Measurements from ENCODE around the gene RBMS1. TPM values are rescaled to one million over a fixed set of nuclear protein-coding genes. Genes with fewer than 3 reads are reported as not detected.
A peak's percentile ranks its signal among the peaks of the same experiment; 100 is the strongest.

Gene RBMS1
- total and polyA plus RNA-seq, 2 of the 4 experiments (the other 2 are of a cell fraction) = 43.5 to 64.9 TPM

DNA sequence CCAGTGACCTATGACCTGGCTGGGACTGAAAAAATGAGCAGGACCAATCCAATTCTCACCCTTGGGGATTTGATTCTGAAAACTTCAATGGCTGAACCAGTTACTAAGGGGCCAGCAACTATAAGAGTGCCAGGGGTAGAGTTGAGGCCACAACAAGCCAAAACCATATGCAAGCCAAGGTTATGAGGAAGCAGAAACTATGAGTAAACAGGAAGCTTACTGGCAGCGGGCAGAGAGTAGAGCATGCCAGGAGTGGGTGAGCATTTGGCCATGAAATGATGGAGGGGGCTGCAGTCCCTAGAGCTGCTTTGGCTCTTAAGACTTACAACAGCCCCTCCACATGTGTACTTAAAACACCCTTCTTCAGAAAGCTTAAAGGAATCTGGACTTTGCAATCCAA, 82.4 kb downstream of the RBMS1 start:
- Histone ChIP-seq H3K14ac (replicated peaks; ENCODE audit: low read depth, low read length) (peak overlapping the region; percentile 90), H3K4me1 (ENCODE audit: control insufficient read depth, insufficient read depth, low read length) (peaks cover 17% of the 10 kb centered on the region), H2BK15ac (ENCODE audit: low read depth, low read length) (peak overlapping the region; percentile 40; the same call in 2 of the 3 replicates), H3K4me2 (ENCODE audit: low read depth, low read length) (peak overlapping the region; percentile 57; the same call in 1 of the 2 replicates), H3K9me3 (ENCODE audit: control insufficient read depth, insufficient read depth, low read length) (no peaks in the 10 kb centered on the region), H3K4me3 (ENCODE audit: insufficient read depth, low read depth, low read length) (no peak overlapping the region), H2BK5ac (ENCODE audit: low read depth, low read length, poor library complexity, severe bottlenecking) (peak overlapping the region; percentile 91), H3K79me1 (ENCODE audit: low read depth in 1 of 2, low read length in 2 of 2) (peaks cover 15 to 56% of the 10 kb centered on the region in 2 experiments; a peak in 3 of 4 replicates), H3K23ac (ENCODE audit: low read depth, low read length) (peak overlapping the region; percentile 78), H2AK5ac (ENCODE audit: low read depth, low read length) (peak overlapping the region; percentile 68), H2BK20ac (ENCODE audit: low read depth, low read length) (peak overlapping the region; percentile 75), H3K36me3 (ENCODE audit: control insufficient read depth, insufficient read depth, low read length) (no peaks in the 10 kb centered on the region), H3K56ac (ENCODE audit: extremely low read depth, insufficient read depth, low read length) (peak overlapping the region; percentile 50; the same call in 1 of the 2 replicates), H2AFZ (replicated peaks; ENCODE audit: low read length, poor library complexity) (peak overlapping the region; percentile 40), H3K18ac (ENCODE audit: low read depth, low read length) (peak overlapping the region; percentile 91), H3K9ac (ENCODE audit: low read depth, low read length) (no peak overlapping the region), H2BK120ac (ENCODE audit: low read depth, low read length) (peak overlapping the region; percentile 74), H4K5ac (ENCODE audit: low read depth, low read length) (peak overlapping the region; percentile 71), H4K20me1 (ENCODE audit: insufficient read depth, low read length) (peaks cover 11% of the 10 kb centered on the region; the same call in 1 of the 2 replicates), H3K4ac (ENCODE audit: low read depth, low read length) (peak overlapping the region; percentile 85), H4K91ac (ENCODE audit: insufficient read depth, low read depth, low read length) (peak overlapping the region; percentile 78), H2AK9ac (replicated peaks; ENCODE audit: low read depth, low read length, poor library complexity) (no peak overlapping the region), H3K27me3 (ENCODE audit: control insufficient read depth, insufficient read depth, low read length) (no peaks in the 10 kb centered on the region), H3K9me1 (ENCODE audit: insufficient read depth, low read length) (peaks cover 18% of the 10 kb centered on the region), H3K27ac (ENCODE audit: insufficient read depth, low read length) (peak overlapping the region; percentile 83), H4K8ac (ENCODE audit: low read depth in 2 of 2, low read length in 2 of 2) (peak overlapping the region in 1 of 2 experiments; percentile 72; a peak in 3 of 4 replicates)
- TF ChIP-seq ELK1 (IDR thresholded peaks at IDR 0.05; ENCODE audit: borderline replicate concordance, low read depth, low read length) = no peak
- ATAC-seq (ENCODE audit: low read depth) (peak; percentile 5; the same call in 1 of the 2 replicates), DNase-seq (no peak)
- intact Hi-C loops (cut with micrococcal nuclease) = no loop called here
- ChIA-PET POLR2A (ENCODE audit: unreplicated experiment) (no interaction called here), CTCF (interaction anchor here (1.4 kb wide), 1 partner anchor 14 kb away, joined by 3 read pairs; no protein-coding TSS in a partner anchor)
- BruUV-seq (replicated peaks) = no TSS peak
- in situ Hi-C loops (cut with MboI; ENCODE audit: low sequenced_read_pairs) = loop anchor here (10.0 kb wide), 1 partner anchor 554 kb away; no protein-coding TSS in a partner anchor
- dilution Hi-C loops (cut with HindIII; ENCODE audit: low sequenced_read_pairs, unreplicated experiment) = no loop called here
- WGBS, 2 experiments (ENCODE audit: extremely low coverage in 2 of 2, insufficient read length in 1 of 2) = no CpG with 5 or more reads among the region's 1 CpG

Data from IMR-90 (cell line).